ENCODE measurements around the gene FMNL3. TPM values are rescaled to one million over a fixed set of nuclear protein-coding genes. Genes with fewer than 3 reads are reported as not detected.
A peak's percentile ranks its signal among the peaks of the same experiment; 100 is the strongest.

The FMNL3 gene
- total and polyA plus RNA-seq, 5 donors from 2014 or later = 3.8 to 21.4 (median 6.0) TPM

- no peak for ATAC-seq (ENCODE audit: low read depth in 2 of 2)
- H3K4me1 Mint-ChIP-seq = peaks cover 0 to 13% (median 10%) of the 10 kb centered on the region in 4 donors
- no peaks in the 10 kb centered on the region for H3K27me3 ChIP-seq (ENCODE audit: control insufficient read depth, insufficient read depth, low read length)
These were observed 74.8 kb downstream of the FMNL3 start for GRCh38 chr12:49632401-49632800.

GRCh38 chr12:49631336-49631907 lies 75.8 kb downstream of the FMNL3 start:
- Histone ChIP-seq H3K27me3 (ENCODE audit: control insufficient read depth, insufficient read depth, low read length) (no peaks in the 10 kb centered on the region), H3K4me1 (ENCODE audit: control insufficient read depth, insufficient read depth, low read length, poor library complexity, severe bottlenecking) (peaks cover 1% of the 10 kb centered on the region), H3K4me3 (ENCODE audit: low read depth, low read length) (no peak overlapping the region), H3K36me3 (ENCODE audit: control insufficient read depth, insufficient read depth, low read length) (no peaks in the 10 kb centered on the region), H3K9me3 (ENCODE audit: control insufficient read depth in 2 of 2, low read length in 2 of 2) (no peaks in the 10 kb centered on the region), H3K27ac (ENCODE audit: insufficient read depth, low read length, poor library complexity, severe bottlenecking) (no peak overlapping the region)
- ATAC-seq (ENCODE audit: low read depth in 2 of 2) = no peak
- Mint-ChIP-seq H3K4me1 (peaks cover 0 to 3% (median under 1%) of the 10 kb centered on the region in 4 donors), H3K36me3 (no peaks in the 10 kb centered on the region), H3K27ac (peak overlapping the region in 2 of 3 donors; percentile 0 to 6), H3K27me3 (no peaks in the 10 kb centered on the region), H3K4me3 (no peak overlapping the region), H3K9me3 (no peaks in the 10 kb centered on the region)
- DNase-seq = no peak

More at GRCh38 chr12:49632401-49632800, 74.8 kb downstream of the FMNL3 start:
- Mint-ChIP-seq H3K9me3 (no peaks in the 10 kb centered on the region), H3K27ac (no peak overlapping the region), H3K4me3 (no peak overlapping the region), H3K27me3 (no peaks in the 10 kb centered on the region), H3K36me3 (no peaks in the 10 kb centered on the region)
- Histone ChIP-seq H3K27ac (ENCODE audit: insufficient read depth, low read length, poor library complexity, severe bottlenecking) (no peak overlapping the region), H3K4me1 (ENCODE audit: control insufficient read depth, insufficient read depth, low read length, poor library complexity, severe bottlenecking) (peaks cover 11% of the 10 kb centered on the region), H3K4me3 (ENCODE audit: low read depth, low read length) (no peak overlapping the region), H3K36me3 (ENCODE audit: control insufficient read depth, insufficient read depth, low read length) (no peaks in the 10 kb centered on the region), H3K9me3 (ENCODE audit: control insufficient read depth in 2 of 2, low read length in 2 of 2) (no peaks in the 10 kb centered on the region)
- no peak for DNase-seq

GRCh38 chr12:49627752-49628360 lies 79.3 kb downstream of the FMNL3 start:
- DNase-seq (no peak), ATAC-seq (ENCODE audit: low read depth in 2 of 2) (no peak)
- H3K9me3 ChIP-seq (ENCODE audit: control insufficient read depth in 2 of 2, low read length in 2 of 2) = no peaks in the 10 kb centered on the region
- H3K27ac Mint-ChIP-seq = no peak overlapping the region
- no peaks in the 10 kb centered on the region for H3K27me3 ChIP-seq (ENCODE audit: control insufficient read depth, insufficient read depth, low read length)
- H3K4me3 ChIP-seq (ENCODE audit: low read depth, low read length) = no peak overlapping the region
- peaks cover 0 to 12% (median 5%) of the 10 kb centered on the region in 4 donors for H3K4me1 Mint-ChIP-seq
- H3K36me3 Mint-ChIP-seq = no peaks in the 10 kb centered on the region
- H3K36me3 ChIP-seq (ENCODE audit: control insufficient read depth, insufficient read depth, low read length) = no peaks in the 10 kb centered on the region
- H3K27ac ChIP-seq (ENCODE audit: insufficient read depth, low read length, poor library complexity, severe bottlenecking) = no peak overlapping the region
- no peak overlapping the region for H3K4me3 Mint-ChIP-seq
- peaks cover 0 to 1% (median 0%) of the 10 kb centered on the region in 7 donors for H3K9me3 Mint-ChIP-seq
- peaks cover 7% of the 10 kb centered on the region for H3K27me3 Mint-ChIP-seq
- peaks cover 1% of the 10 kb centered on the region for H3K4me1 ChIP-seq (ENCODE audit: control insufficient read depth, insufficient read depth, low read length, poor library complexity, severe bottlenecking)

- no peak for ATAC-seq (ENCODE audit: low read depth in 2 of 2)
- Histone ChIP-seq H3K4me1 (ENCODE audit: control insufficient read depth, insufficient read depth, low read length, poor library complexity, severe bottlenecking) (peaks cover 11% of the 10 kb centered on the region), H3K27ac (ENCODE audit: insufficient read depth, low read length, poor library complexity, severe bottlenecking) (no peak overlapping the region), H3K9me3 (ENCODE audit: control insufficient read depth in 2 of 2, low read length in 2 of 2) (no peaks in the 10 kb centered on the region), H3K4me3 (ENCODE audit: low read depth, low read length) (no peak overlapping the region), H3K36me3 (ENCODE audit: control insufficient read depth, insufficient read depth, low read length) (no peaks in the 10 kb centered on the region), H3K27me3 (ENCODE audit: control insufficient read depth, insufficient read depth, low read length) (no peaks in the 10 kb centered on the region)
- H3K36me3 Mint-ChIP-seq = no peaks in the 10 kb centered on the region
- no peak overlapping the region for H3K27ac Mint-ChIP-seq
- DNase-seq = no peak
- H3K4me1 Mint-ChIP-seq = peaks cover 0 to 19% (median 9%) of the 10 kb centered on the region in 4 donors
- H3K27me3 Mint-ChIP-seq = peaks cover 16% of the 10 kb centered on the region
- H3K4me3 Mint-ChIP-seq = no peak overlapping the region
- peaks cover 0 to 1% (median 0%) of the 10 kb centered on the region in 7 donors for H3K9me3 Mint-ChIP-seq
These were observed 80.4 kb downstream of the FMNL3 start for GRCh38 chr12:49626836-49627235.

GRCh38 chr12:49626169-49626835 lies 80.9 kb downstream of the FMNL3 start:
- H3K27ac Mint-ChIP-seq = no peak overlapping the region
- Histone ChIP-seq H3K27me3 (ENCODE audit: control insufficient read depth, insufficient read depth, low read length) (no peaks in the 10 kb centered on the region), H3K27ac (ENCODE audit: insufficient read depth, low read length, poor library complexity, severe bottlenecking) (no peak overlapping the region), H3K36me3 (ENCODE audit: control insufficient read depth, insufficient read depth, low read length) (no peaks in the 10 kb centered on the region), H3K9me3 (ENCODE audit: control insufficient read depth in 2 of 2, low read length in 2 of 2) (no peaks in the 10 kb centered on the region), H3K4me3 (ENCODE audit: low read depth, low read length) (no peak overlapping the region), H3K4me1 (ENCODE audit: control insufficient read depth, insufficient read depth, low read length, poor library complexity, severe bottlenecking) (peaks cover 17% of the 10 kb centered on the region)
- no peak for DNase-seq
- H3K27me3 Mint-ChIP-seq = peaks cover 16% of the 10 kb centered on the region
- no peak for ATAC-seq (ENCODE audit: low read depth in 2 of 2)
- H3K4me1 Mint-ChIP-seq = peaks cover 4 to 25% (median 13%) of the 10 kb centered on the region in 4 donors
- no peak overlapping the region for H3K4me3 Mint-ChIP-seq
- H3K9me3 Mint-ChIP-seq = peaks cover 0 to 1% (median 0%) of the 10 kb centered on the region in 7 donors
- H3K36me3 Mint-ChIP-seq = no peaks in the 10 kb centered on the region

GRCh38 chr12:49624921-49625577 lies 82.2 kb downstream of the FMNL3 start:
- H3K4me3 ChIP-seq (ENCODE audit: low read depth, low read length) = no peak overlapping the region
- peaks cover 19% of the 10 kb centered on the region for H3K4me1 ChIP-seq (ENCODE audit: control insufficient read depth, insufficient read depth, low read length, poor library complexity, severe bottlenecking)
- DNase-seq = no peak
- H3K36me3 ChIP-seq (ENCODE audit: control insufficient read depth, insufficient read depth, low read length) = no peaks in the 10 kb centered on the region
- peaks cover 0 to 1% (median 0%) of the 10 kb centered on the region in 7 donors for H3K9me3 Mint-ChIP-seq
- H3K27ac Mint-ChIP-seq = peak overlapping the region in 2 of 3 donors; percentile 29 to 76
- peaks cover 23% of the 10 kb centered on the region for H3K27me3 Mint-ChIP-seq
- no peaks in the 10 kb centered on the region for H3K9me3 ChIP-seq (ENCODE audit: control insufficient read depth in 2 of 2, low read length in 2 of 2)
- peaks cover 5 to 31% (median 16%) of the 10 kb centered on the region in 4 donors for H3K4me1 Mint-ChIP-seq
- peaks cover under 1% of the 10 kb centered on the region for H3K27me3 ChIP-seq (ENCODE audit: control insufficient read depth, insufficient read depth, low read length)
- ATAC-seq (ENCODE audit: low read depth in 2 of 2) = no peak
- H3K36me3 Mint-ChIP-seq = no peaks in the 10 kb centered on the region
- H3K4me3 Mint-ChIP-seq = peak overlapping the region in 2 of 4 donors; percentile 42 to 54
- H3K27ac ChIP-seq (ENCODE audit: insufficient read depth, low read length, poor library complexity, severe bottlenecking) = no peak overlapping the region

GRCh38 chr12:49623142-49623904 lies 83.9 kb downstream of the FMNL3 start, which contains the start of gene PRPF40B:
Gene PRPF40B, plus strand, starts transcription at chr12:49623561. Its CDS starts 30 bp downstream, at chr12:49623591.
- Histone ChIP-seq H3K4me1 (ENCODE audit: control insufficient read depth, insufficient read depth, low read length, poor library complexity, severe bottlenecking) (peaks cover 19% of the 10 kb centered on the region), H3K36me3 (ENCODE audit: control insufficient read depth, insufficient read depth, low read length) (no peaks in the 10 kb centered on the region), H3K27ac (ENCODE audit: insufficient read depth, low read length, poor library complexity, severe bottlenecking) (peak within 1 kb of the TSS; percentile 78), H3K4me3 (ENCODE audit: low read depth, low read length) (peak within 1 kb of the TSS; percentile 83), H3K27me3 (ENCODE audit: control insufficient read depth, insufficient read depth, low read length) (peaks cover 11% of the 10 kb centered on the region), H3K9me3 (ENCODE audit: control insufficient read depth in 2 of 2, low read length in 2 of 2) (no peaks in the 10 kb centered on the region)
- Mint-ChIP-seq H3K27me3 (peaks cover 35% of the 10 kb centered on the region), H3K27ac (peak within 1 kb of the TSS; percentile 85 to 95 (median 92)), H3K4me1 (peaks cover 8 to 32% (median 21%) of the 10 kb centered on the region in 4 donors), H3K4me3 (peak within 1 kb of the TSS; percentile 91 to 96 (median 92)), H3K36me3 (no peaks in the 10 kb centered on the region), H3K9me3 (peaks cover 0 to 1% (median 0%) of the 10 kb centered on the region in 7 donors)
- DNase-seq (peak; percentile 80 to 87 (median 86)), ATAC-seq (ENCODE audit: low read depth in 2 of 2) (peak; percentile 76 to 79)

Measured in CD4-positive, CD25-positive, alpha-beta regulatory T cell (primary cell).